CD14-positive monocyte (primary cell): ENCODE measurements around the gene BBS5. TPM values are rescaled to one million over a fixed set of nuclear protein-coding genes. Genes with fewer than 3 reads are reported as not detected.

Experiments used
- DNase-seq, 3 donors: peaks; one replicate each; pipeline ENCODE4 v3.0.0-alpha.2; 2011 to 2022
- H2AFZ ChIP-seq: 2 replicates; pipeline ENCODE4 v1.6.0; 2012; ENCODE audit warnings: mild to moderate bottlenecking, low read depth, low read length, inconsistent platforms; ENCODE audit not compliant: insufficient read depth, poor library complexity, severe bottlenecking
- H3K27ac ChIP-seq, 2 donors: 1 replicate in 1 of 2; 2 replicates in 1 of 2; pipeline ENCODE4 v1.5.1; 2012 to 2013; ENCODE audit warnings: low read length in 2 of 2, control low read depth in 1 of 2, inconsistent platforms in 1 of 2, low read depth in 1 of 2, mild to moderate bottlenecking in 1 of 2
- H3K27me3 ChIP-seq, 2 donors: one replicate each; pipeline versions ENCODE4 v1.6.0 to v1.6.1; 2011 to 2013; ENCODE audit warnings: low read length in 2 of 2; ENCODE audit not compliant: control insufficient read depth in 2 of 2, insufficient read depth in 2 of 2
- H3K36me3 ChIP-seq, 2 donors: replicated peaks in 1 of 2; 1 replicate in 1 of 2; 2 replicates in 1 of 2; pipeline versions ENCODE4 v1.5.1 to v1.6.1; 2012 to 2013; ENCODE audit warnings: low read length in 2 of 2, control low read depth in 1 of 2, inconsistent platforms in 1 of 2, mild to moderate bottlenecking in 1 of 2; ENCODE audit not compliant: insufficient read depth in 2 of 2, control insufficient read depth in 1 of 2
- H3K4me1 ChIP-seq, 2 donors: 1 replicate in 1 of 2; 2 replicates in 1 of 2; pipeline versions ENCODE4 v1.5.1 to v1.6.1; 2012 to 2013; ENCODE audit warnings: low read length in 2 of 2, control low read depth in 1 of 2, inconsistent platforms in 1 of 2, mild to moderate bottlenecking in 1 of 2, moderate library complexity in 1 of 2; ENCODE audit not compliant: insufficient read depth in 2 of 2, control insufficient read depth in 1 of 2
- H3K4me2 ChIP-seq: replicated peaks from 2 replicates; pipeline ENCODE3; 2012; ENCODE audit warnings: low read length, moderate library complexity, mild to moderate bottlenecking; ENCODE audit not compliant: poor library complexity, severe bottlenecking; ENCODE audit errors: extremely low read depth
- H3K4me3 ChIP-seq, 3 experiments: fragments of 200-600 bp in 1 of 3; sonication (generic) in 1 of 3; replicated peaks in 1 of 3; 1 replicate in 2 of 3; 2 replicates in 1 of 3; pipeline ENCODE4 v1.5.1; 2011 to 2013; ENCODE audit warnings: low read length in 3 of 3, mild to moderate bottlenecking in 3 of 3, control low read depth in 2 of 3, low read depth in 2 of 3, inconsistent platforms in 1 of 3, moderate library complexity in 1 of 3
- H3K79me2 ChIP-seq: 2 replicates; pipeline ENCODE4 v1.6.0; 2012; ENCODE audit warnings: mild to moderate bottlenecking, control low read depth, inconsistent platforms, low read length, moderate library complexity; ENCODE audit not compliant: insufficient read depth
- H3K9ac ChIP-seq: 2 replicates; pipeline ENCODE4 v1.6.0; 2017; ENCODE audit warnings: low read length, mild to moderate bottlenecking; ENCODE audit not compliant: insufficient read depth, poor library complexity, severe bottlenecking
- H3K9me3 ChIP-seq, 2 donors: replicated peaks in 1 of 2; 1 replicate in 1 of 2; 2 replicates in 1 of 2; pipeline versions ENCODE4 v1.5.1 to v1.6.1; 2012 to 2013; ENCODE audit warnings: low read length in 2 of 2, control low read depth in 1 of 2; ENCODE audit not compliant: control insufficient read depth in 1 of 2, insufficient read depth in 1 of 2
- H4K20me1 ChIP-seq: 2 replicates; pipeline ENCODE4 v1.6.0; 2012; ENCODE audit warnings: mild to moderate bottlenecking, low read length, control low read depth, moderate library complexity; ENCODE audit not compliant: insufficient read depth
- H3K27ac Mint-ChIP-seq, 7 donors: one replicate each; pipeline ENCODE4 v1.8.0; 2020; ENCODE audit warnings: mild to moderate bottlenecking in 7 of 7, mixed read lengths in 7 of 7, moderate library complexity in 6 of 7, inconsistent platforms in 2 of 7
- H3K27me3 Mint-ChIP-seq, 3 donors: one replicate each; pipeline ENCODE4 v1.8.0; 2021 to 2022; ENCODE audit warnings: low read depth in 3 of 3, mild to moderate bottlenecking in 3 of 3, mixed read lengths in 3 of 3, moderate library complexity in 3 of 3, inconsistent platforms in 1 of 3
- H3K36me3 Mint-ChIP-seq, 2 donors: one replicate each; pipeline ENCODE4 v1.8.0; 2020; ENCODE audit warnings: mixed read lengths in 2 of 2, inconsistent platforms in 1 of 2, mild to moderate bottlenecking in 1 of 2
- H3K4me1 Mint-ChIP-seq: one replicate; pipeline ENCODE4 v1.8.0; 2020; ENCODE audit warnings: mild to moderate bottlenecking, mixed read lengths
- H3K4me3 Mint-ChIP-seq, 2 donors: one replicate each; pipeline ENCODE4 v1.8.0; 2020; ENCODE audit warnings: mild to moderate bottlenecking in 2 of 2, mixed read lengths in 2 of 2, moderate library complexity in 1 of 2
- H3K9me3 Mint-ChIP-seq, 7 donors: one replicate each; pipeline ENCODE4 v1.8.0; 2020 to 2022; ENCODE audit warnings: mixed read lengths in 7 of 7, mild to moderate bottlenecking in 6 of 7, moderate library complexity in 6 of 7, inconsistent platforms in 2 of 7
- whole genome bisulfite sequencing: methylation state at CpG from one replicate; pipeline ENCODE4 v1.1.5; 2013; ENCODE audit warnings: missing lambda C conversion rate; ENCODE audit not compliant: insufficient coverage; 5-methylcytosine and 5-hydroxymethylcytosine counted together
- intact Hi-C, 2 donors: fragments of 100-400 bp; cut with micrococcal nuclease; formaldehyde crosslinking; loops; one replicate each; pipeline versions ENCODE4 v1.15.0 to v1.15.1; 2023
- polyA plus RNA-seq, 3 donors: library from polyadenylated mRNA; depleted of rRNA in 1 of 3; unstranded in 2 of 3; stranded (reverse) in 1 of 3; fragments of 300-500 nt in 2 of 3; fragments of >200 nt in 1 of 3; fragmentation: Illumina TruSeq in 2 of 3; gene quantifications; 1 replicate in 2 of 3; 2 replicates in 1 of 3; pipeline ENCODE4 v1.2.3, GENCODE V29; 2012 to 2021
- TF ChIP-seq, protein P1 (sequence below): fragments of 200-600 bp; IDR thresholded peaks from one replicate; pipeline ENCODE4 v1.8.0; 2022; ENCODE audit warnings: antibody characterized with exemption, mild to moderate bottlenecking

BBS5 gene
- polyA plus RNA-seq, 3 donors: 0.04 to 0.08 TPM; not detected in 1

DNA sequence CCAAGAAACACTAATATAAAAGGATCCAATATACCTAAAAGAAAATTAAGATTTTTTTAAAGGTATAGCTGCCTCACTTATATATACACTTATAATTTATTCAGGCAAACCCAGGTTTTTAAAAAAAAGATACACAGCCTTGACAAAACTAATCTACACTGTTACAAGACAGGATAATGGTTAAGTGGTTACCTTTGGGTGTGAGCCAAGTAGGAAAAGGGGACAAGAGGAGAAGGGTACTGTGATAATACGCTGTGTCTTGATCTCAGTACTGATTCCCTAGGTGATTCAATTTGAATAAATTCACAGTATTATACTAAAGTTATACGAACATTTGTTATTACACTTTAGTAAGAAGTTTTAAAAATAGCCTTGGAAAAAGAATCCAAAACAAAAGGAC is 60.9 kb downstream of the BBS5 start:
- Histone ChIP-seq H3K4me1 (no peaks in the 10 kb centered on the region), H2AFZ (no peak overlapping the region), H3K27ac (no peak overlapping the region), H3K27me3 (no peaks in the 10 kb centered on the region), H3K36me3 (peaks cover 46 to 87% of the 10 kb centered on the region in 2 donors), H4K20me1 (no peaks in the 10 kb centered on the region), H3K79me2 (no peaks in the 10 kb centered on the region), H3K4me2 (no peak overlapping the region), H3K9me3 (no peaks in the 10 kb centered on the region), H3K4me3 (no peak overlapping the region), H3K9ac (no peak overlapping the region)
- no peak overlapping the region for H3K4me3 Mint-ChIP-seq
- peaks cover 50 to 72% of the 10 kb centered on the region in 2 donors for H3K36me3 Mint-ChIP-seq
- no CpG with 5 or more reads among the region's 2 CpGs for WGBS
- H3K4me1 Mint-ChIP-seq: no peaks in the 10 kb centered on the region
- no peaks in the 10 kb centered on the region for H3K9me3 Mint-ChIP-seq
- TF ChIP-seq, protein P1, sequence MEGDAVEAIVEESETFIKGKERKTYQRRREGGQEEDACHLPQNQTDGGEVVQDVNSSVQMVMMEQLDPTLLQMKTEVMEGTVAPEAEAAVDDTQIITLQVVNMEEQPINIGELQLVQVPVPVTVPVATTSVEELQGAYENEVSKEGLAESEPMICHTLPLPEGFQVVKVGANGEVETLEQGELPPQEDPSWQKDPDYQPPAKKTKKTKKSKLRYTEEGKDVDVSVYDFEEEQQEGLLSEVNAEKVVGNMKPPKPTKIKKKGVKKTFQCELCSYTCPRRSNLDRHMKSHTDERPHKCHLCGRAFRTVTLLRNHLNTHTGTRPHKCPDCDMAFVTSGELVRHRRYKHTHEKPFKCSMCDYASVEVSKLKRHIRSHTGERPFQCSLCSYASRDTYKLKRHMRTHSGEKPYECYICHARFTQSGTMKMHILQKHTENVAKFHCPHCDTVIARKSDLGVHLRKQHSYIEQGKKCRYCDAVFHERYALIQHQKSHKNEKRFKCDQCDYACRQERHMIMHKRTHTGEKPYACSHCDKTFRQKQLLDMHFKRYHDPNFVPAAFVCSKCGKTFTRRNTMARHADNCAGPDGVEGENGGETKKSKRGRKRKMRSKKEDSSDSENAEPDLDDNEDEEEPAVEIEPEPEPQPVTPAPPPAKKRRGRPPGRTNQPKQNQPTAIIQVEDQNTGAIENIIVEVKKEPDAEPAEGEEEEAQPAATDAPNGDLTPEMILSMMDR: no peak
- H3K27ac Mint-ChIP-seq: no peak overlapping the region
- no peaks in the 10 kb centered on the region for H3K27me3 Mint-ChIP-seq
- no peak for DNase-seq
- intact Hi-C loops: no loop called here

DNA sequence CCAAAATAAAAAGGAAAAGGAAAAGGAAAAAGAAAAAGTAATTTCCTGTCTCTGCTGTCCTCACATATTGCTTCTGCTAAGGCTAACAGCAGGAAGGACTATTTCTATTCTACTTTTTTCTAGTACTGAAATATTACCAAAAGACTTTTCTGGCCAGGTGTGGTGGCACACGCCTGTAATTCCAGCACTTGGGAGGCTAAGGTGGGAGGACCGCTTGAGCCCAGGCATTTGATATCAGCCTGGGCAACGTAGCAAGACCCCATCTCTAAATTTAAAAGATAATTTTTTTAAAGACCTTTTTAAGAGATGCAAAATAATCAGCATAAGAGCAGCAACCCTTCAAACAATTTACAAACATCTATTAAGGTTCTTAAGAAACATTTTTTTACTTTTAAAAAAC is 63.1 kb downstream of the BBS5 start:
- no CpG with 5 or more reads among the region's 3 CpGs for WGBS
- Histone ChIP-seq H3K9ac (no peak overlapping the region), H3K4me1 (no peaks in the 10 kb centered on the region), H3K36me3 (peaks cover 55 to 88% of the 10 kb centered on the region in 2 donors), H2AFZ (no peak overlapping the region), H3K4me3 (no peak overlapping the region), H3K27me3 (no peaks in the 10 kb centered on the region), H3K27ac (no peak overlapping the region), H3K4me2 (no peak overlapping the region), H3K79me2 (no peaks in the 10 kb centered on the region), H4K20me1 (no peaks in the 10 kb centered on the region), H3K9me3 (no peaks in the 10 kb centered on the region)
- Mint-ChIP-seq H3K27ac (no peak overlapping the region), H3K4me3 (no peak overlapping the region), H3K27me3 (peaks cover 0 to 2% (median 0%) of the 10 kb centered on the region in 3 donors), H3K36me3 (peaks cover 60 to 78% of the 10 kb centered on the region in 2 donors), H3K4me1 (no peaks in the 10 kb centered on the region), H3K9me3 (no peaks in the 10 kb centered on the region)
- intact Hi-C loops: no loop called here
- DNase-seq: no peak
- TF ChIP-seq, protein P1: no peak
